Mesothelial cell of epicardium (in vitro differentiated cells): Measurements from ENCODE around the gene ENOX2. TPM values are rescaled to one million over a fixed set of nuclear protein-coding genes. Genes with fewer than 3 reads are reported as not detected.

ENCODE experiments used
- DNase-seq, 2 experiments: peaks; one replicate each; pipeline ENCODE4 v3.0.0; 2021; ENCODE audit warnings: low spot score in 2 of 2; ENCODE audit not compliant: unreplicated experiment in 2 of 2
- H3K27ac Mint-ChIP-seq: 2 replicates; pipeline ENCODE4 v1.8.0; 2021; ENCODE audit warnings: mixed read lengths
- H3K27me3 Mint-ChIP-seq: 2 replicates; pipeline ENCODE4 v1.8.0; 2021; ENCODE audit warnings: low read depth, mixed read lengths
- H3K36me3 Mint-ChIP-seq: 2 replicates; pipeline ENCODE4 v1.8.0; 2021; ENCODE audit warnings: mixed read lengths
- H3K4me1 Mint-ChIP-seq: 2 replicates; pipeline ENCODE4 v1.8.0; 2021; ENCODE audit warnings: mixed read lengths
- H3K4me3 Mint-ChIP-seq: 2 replicates; pipeline ENCODE4 v1.8.0; 2021; ENCODE audit warnings: mild to moderate bottlenecking, moderate library complexity, mixed read lengths
- H3K9me3 Mint-ChIP-seq: 2 replicates; pipeline ENCODE4 v1.8.0; 2021; ENCODE audit warnings: mixed read lengths
- CTCF ChIP-seq: fragments of 200-600 bp; sonication (generic); IDR thresholded peaks from one replicate; pipeline ENCODE4 v1.5.0; 2021; ENCODE audit warnings: antibody characterized with exemption; ENCODE audit not compliant: unreplicated experiment
- total RNA-seq: library from RNA; stranded (reverse); gene quantifications from 3 replicates; pipeline ENCODE4 v1.2.1, GENCODE V29; 2021

Gene ENOX2
- total RNA-seq, 1 donor from 2014 or later, result 13.0 TPM

- H3K36me3 Mint-ChIP-seq, result no peaks in the 10 kb centered on the region
- peak; percentile 94 for TF ChIP-seq CTCF
- H3K9me3 Mint-ChIP-seq, result no peaks in the 10 kb centered on the region
- peaks cover 54% of the 10 kb centered on the region for H3K27me3 Mint-ChIP-seq
- H3K4me3 Mint-ChIP-seq, result no peak overlapping the region
- H3K27ac Mint-ChIP-seq, result no peak overlapping the region
- H3K4me1 Mint-ChIP-seq, result no peaks in the 10 kb centered on the region
- DNase-seq, result peak; percentile 32 to 59
Observed at GRCh38 chrX:130916636-130917422, 13.8 kb upstream of the ENOX2 start.

- no peaks in the 10 kb centered on the region for H3K4me1 Mint-ChIP-seq
- peaks cover 45% of the 10 kb centered on the region for H3K27me3 Mint-ChIP-seq
Observed at GRCh38 chrX:130915302-130915701, 12.3 kb upstream of the ENOX2 start.

DNA sequence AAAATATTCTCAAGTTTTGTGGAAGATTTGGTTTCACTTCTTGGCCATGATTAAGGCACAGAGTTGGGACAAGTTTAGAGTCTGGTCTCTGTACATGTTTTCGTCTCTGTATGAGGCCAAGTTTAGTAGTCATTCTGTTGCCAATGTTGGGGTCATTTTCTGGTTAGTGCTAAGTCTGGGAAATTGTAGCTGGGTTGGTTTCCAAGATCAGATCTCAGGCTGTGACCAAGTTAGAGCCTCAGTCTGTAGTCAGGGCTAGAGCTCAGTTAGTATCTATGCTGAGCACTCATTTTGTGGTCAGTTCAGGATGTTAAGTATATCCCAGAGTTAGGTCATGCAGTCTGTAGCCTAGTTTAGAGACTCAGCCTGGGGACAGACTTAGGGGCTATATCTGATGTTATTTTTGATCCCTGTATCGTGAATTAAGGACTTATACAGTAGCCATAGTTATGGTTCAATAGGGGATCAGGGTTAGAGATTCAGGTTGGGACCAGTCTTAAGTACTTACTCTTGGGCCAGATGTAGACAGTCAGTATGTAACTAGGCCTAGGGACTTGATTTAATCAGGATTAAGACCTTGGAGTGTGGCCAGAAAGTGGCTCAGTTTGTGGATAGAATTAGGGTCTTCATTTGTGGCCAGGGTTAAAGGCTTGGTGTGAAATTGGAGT, 6.6 kb upstream of the ENOX2 start:
- DNase-seq, result no peak
- H3K27me3 Mint-ChIP-seq, result peaks cover 50% of the 10 kb centered on the region
- H3K9me3 Mint-ChIP-seq, result no peaks in the 10 kb centered on the region
- no peaks in the 10 kb centered on the region for H3K4me1 Mint-ChIP-seq
- H3K4me3 Mint-ChIP-seq, result no peak overlapping the region
- TF ChIP-seq CTCF, result no peak
- no peaks in the 10 kb centered on the region for H3K36me3 Mint-ChIP-seq
- no peak overlapping the region for H3K27ac Mint-ChIP-seq

More at GRCh38 chrX:130915302-130915701, 12.3 kb upstream of the ENOX2 start:
- Mint-ChIP-seq H3K4me3 (no peak overlapping the region), H3K36me3 (no peaks in the 10 kb centered on the region), H3K9me3 (no peaks in the 10 kb centered on the region), H3K27ac (no peak overlapping the region)
- DNase-seq, result no peak
- TF ChIP-seq CTCF, result no peak

GRCh38 chrX:130906776-130907175, 3.8 kb upstream of the ENOX2 start:
- no peak overlapping the region for H3K4me3 Mint-ChIP-seq
- TF ChIP-seq CTCF, result no peak
- DNase-seq, result no peak
- peaks cover 31% of the 10 kb centered on the region for H3K27me3 Mint-ChIP-seq
- H3K4me1 Mint-ChIP-seq, result peaks cover 6% of the 10 kb centered on the region
- no peak overlapping the region for H3K27ac Mint-ChIP-seq
- H3K36me3 Mint-ChIP-seq, result no peaks in the 10 kb centered on the region
- no peaks in the 10 kb centered on the region for H3K9me3 Mint-ChIP-seq

DNA sequence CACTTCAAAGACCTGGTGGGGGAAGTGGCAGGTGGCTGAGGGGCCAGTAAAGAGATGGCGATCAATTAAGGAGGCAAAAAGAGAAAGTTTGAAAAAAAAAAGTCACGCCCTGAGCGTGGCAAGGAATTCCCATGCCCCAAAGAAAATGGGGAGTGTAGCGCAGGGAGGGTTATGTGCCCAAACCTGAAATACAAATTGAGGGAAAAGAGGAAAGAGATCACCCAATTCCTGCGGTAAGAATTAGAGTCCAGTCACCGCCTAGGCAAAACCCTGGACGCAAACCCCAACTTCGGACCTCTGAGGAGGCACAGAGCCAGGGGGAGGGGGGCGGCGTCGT, 595 bp downstream of the ENOX2 start:
- Mint-ChIP-seq H3K36me3 (no peaks in the 10 kb centered on the region), H3K4me3 (no peak overlapping the region), H3K27ac (no peak overlapping the region)

More for the DNA sequence above, 595 bp downstream of the ENOX2 start:
- Mint-ChIP-seq H3K27me3 (peaks cover 7% of the 10 kb centered on the region), H3K9me3 (no peaks in the 10 kb centered on the region), H3K4me1 (peaks cover 8% of the 10 kb centered on the region)
- no peak for TF ChIP-seq CTCF
- no peak for DNase-seq
